Fibroblast of skin of right quadriceps (primary cell): ENCODE data around the gene HLA-G.

Experiments
- DNase-seq: peaks from one replicate; pipeline ENCODE4 v3.0.0-alpha.2; 2013

The HLA-G gene

GRCh38 chr6:29818892-29819291 is 8.7 kb upstream of the HLA-G start:
- DNase-seq, result no peak

DNA sequence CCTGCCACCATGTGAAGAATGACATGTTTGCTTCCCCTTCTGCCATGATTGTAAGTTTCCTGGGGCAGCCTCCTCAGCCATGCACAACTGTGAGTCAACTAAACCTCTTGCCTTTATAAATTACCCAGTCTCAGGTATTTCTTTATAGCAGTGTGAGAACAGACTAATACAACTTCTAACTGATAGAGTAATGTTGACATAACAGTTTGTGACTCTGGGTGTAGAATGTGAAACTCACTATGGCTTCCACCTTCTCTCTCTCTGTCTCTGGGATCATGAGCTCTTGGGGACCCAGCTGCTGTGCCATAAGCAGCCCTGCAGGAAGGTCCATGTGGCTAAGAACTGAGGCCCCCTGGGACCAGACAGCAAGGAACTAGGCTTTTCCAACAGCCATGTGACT is 3.5 kb upstream of the HLA-G start:
- DNase-seq, result no peak

GRCh38 chr6:29825848-29826247 is 1.8 kb upstream of the HLA-G start:
- DNase-seq, result no peak

- no peak for DNase-seq
Measured at GRCh38 chr6:29826271-29826670, 1.4 kb upstream of the HLA-G start.

GRCh38 chr6:29828471-29828797 is 809 bp downstream of the HLA-G start:
- no peak for DNase-seq

- no peak for DNase-seq
Measured at GRCh38 chr6:29829766-29830165, 2.1 kb downstream of the HLA-G start.

- DNase-seq, result no peak
Measured at GRCh38 chr6:29830409-29830808, 2.8 kb downstream of the HLA-G start.

DNA sequence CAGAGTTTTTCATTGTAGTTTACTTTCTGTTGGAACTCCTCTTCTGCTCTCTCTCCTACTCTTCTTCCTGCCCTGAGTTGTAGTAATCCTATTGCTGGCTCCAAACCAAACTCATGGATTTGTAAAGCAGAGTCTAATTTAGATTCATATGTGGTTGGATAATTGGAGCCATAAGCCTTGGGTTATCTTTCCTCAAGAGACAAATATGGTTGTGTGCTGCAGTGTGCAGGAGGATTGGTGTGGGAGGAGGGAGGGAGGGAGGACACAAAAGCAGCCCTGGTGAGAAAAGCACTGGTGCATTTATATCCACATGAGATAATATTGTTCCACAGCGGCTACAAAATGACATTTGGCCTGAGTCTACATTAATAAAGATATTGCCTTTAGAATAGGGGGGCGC is 4.2 kb downstream of the HLA-G start:
- no peak for DNase-seq

DNA sequence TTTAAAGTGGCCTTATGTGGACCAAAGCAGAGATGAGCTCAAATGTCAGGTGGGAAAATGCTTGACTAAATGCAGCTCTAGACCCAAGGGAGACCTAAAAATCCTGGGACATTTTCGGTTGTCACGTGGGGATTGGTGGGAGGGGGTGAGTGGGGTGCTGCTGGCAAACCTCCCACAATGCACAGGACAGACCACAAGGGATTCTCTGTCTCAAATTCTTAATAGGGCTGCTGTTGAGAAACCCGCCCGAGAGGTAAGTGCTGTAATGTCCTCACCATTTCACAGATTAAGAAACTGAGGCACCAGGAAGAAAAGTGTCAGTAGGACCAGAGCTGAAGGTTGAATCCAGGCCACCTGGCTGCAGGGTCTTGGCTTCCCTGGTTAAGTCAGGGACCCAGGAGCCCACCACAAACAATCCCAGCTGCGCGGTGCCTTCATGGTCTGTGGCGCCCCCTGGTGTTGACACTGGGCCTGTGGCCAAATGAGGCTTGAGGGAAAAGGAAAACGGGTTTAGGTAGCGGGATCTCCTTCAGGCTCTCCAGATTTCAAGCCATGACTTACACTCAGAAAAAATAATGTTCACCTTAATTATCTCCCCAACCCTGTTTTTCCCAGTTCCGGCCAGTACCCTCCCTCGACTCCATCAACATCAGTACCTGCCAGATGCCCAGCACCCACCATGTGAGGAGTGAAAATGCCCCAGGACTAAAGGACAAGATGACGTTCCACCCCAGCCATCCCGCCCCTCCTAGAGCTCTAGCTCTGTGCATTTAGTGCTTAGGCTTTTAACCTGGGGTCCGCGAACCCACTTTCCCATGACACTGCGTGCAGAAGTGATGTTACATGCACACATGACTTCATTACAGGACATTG is 7.2 kb downstream of the HLA-G start:
- peak; percentile 4 for DNase-seq

- no peak for DNase-seq
Measured at GRCh38 chr6:29839917-29840316, 12.3 kb downstream of the HLA-G start.

GRCh38 chr6:29841030-29841429 is 13.4 kb downstream of the HLA-G start:
- no peak for DNase-seq

- no peak for DNase-seq
Measured at GRCh38 chr6:29845405-29846006, 17.9 kb downstream of the HLA-G start.

- peak; percentile 31 for DNase-seq
Measured at GRCh38 chr6:29847871-29848630, 20.4 kb downstream of the HLA-G start.

- no peak for DNase-seq
Measured at GRCh38 chr6:29850011-29850553, 22.5 kb downstream of the HLA-G start.

- DNase-seq, result no peak
Measured at GRCh38 chr6:29851190-29851589, 23.6 kb downstream of the HLA-G start.

DNA sequence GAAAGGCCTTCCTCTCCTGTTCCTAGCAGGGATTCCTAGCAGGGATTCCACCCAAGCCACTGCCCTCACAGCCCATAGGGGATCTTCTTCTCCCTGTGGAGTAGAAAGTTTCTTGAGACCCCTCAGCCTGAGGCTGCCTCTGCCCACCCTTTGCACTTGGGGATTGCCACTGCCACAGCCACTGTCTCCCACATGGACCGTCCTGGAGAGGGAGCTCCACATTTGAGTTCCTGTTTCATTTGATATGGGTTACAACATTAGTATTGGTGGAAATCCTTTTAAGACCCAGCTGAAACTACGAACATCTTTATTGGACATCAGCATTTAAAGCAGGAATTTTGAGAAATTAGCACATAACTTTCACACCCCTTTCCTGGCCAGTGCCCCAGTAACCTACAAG is 25.6 kb downstream of the HLA-G start:
- no peak for DNase-seq

DNA sequence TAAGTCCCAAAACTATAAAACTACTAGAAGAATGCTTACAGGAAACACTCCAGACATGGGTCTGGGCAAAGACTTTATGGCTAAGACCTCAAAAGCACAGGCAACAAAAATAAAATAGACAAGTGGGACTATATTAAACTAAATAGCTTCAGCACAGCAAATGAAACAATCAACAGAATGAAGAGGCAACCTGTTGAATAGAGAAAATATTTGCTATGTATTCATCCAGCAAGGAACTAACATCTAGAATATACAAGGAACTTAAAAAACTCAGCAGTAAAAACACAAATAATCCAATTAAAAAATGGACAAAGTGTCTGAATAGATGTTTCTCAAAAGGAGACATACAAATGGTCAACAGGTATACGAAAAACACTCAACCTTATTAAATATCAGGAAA is 30.4 kb downstream of the HLA-G start:
- no peak for DNase-seq

DNA sequence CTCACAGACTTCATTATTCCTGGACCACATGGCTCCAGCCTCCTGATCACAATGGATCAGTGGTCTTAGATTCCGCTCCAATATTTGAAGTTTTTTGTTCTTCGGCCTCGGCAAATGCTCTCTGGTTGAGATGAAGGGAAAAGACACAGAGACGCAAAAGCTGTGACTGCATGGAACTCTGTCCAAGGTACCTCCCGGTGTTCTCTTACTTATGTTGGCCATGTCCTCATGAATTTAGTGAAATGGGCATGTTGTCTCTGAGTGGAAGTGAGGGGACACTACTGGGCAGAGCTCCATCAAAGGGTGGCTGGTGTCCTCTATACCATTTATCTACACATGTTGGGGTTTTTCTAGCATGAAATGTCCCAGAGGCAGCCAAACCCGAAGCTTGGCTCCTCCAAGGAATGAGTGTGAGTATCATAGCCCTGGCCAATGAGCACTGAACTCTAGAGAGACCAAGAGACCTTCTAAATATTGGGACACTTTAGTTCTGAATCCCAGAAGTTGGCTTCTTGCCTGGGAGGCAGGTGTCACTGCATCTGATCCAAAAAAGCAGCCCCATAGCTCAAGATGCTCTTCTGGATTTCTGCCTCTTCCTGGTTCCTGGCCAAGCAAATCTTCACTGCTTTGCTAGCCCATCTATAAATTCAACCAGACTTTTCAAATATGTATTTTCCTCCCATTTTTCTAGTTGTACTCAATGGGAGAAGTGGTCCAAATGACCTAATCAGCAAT is 34.1 kb downstream of the HLA-G start:
- no peak for DNase-seq

DNA sequence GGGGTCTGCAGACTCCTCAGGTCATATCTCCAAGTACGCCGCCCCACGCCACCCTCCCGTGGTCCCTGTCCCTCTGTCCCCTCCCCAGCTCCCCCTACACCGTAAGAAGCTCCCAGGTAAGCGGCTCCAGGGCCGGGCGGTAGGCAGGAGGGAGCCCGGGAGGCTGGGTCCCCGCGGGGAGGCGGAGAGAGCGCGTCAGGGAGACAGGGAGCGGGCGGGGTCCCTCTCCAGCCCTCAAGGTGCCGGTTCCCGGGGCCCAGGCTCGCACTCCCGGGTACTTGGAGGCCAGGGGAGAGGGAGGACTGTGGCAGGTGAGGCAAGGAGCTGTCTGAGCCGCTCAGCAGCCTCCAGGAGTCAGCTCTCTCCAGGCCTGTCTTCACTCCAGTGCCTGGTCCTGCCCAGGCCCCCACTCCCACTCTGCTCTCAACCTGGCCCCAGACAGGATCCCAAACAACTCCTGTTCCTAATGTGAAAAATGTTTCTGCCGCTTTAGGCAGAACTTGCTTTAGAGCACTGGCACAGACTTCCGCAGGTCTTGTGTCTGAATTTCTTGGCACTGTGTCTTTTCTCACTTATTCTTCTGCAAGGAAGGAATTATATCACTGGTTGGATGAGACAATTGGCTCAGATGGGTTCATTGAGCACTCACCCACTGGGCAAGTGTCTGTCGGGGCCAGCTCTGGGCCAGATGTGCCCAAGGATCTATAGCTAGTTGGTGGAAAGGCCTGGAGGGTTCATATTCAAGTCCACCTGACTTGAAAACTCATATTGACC is 36.6 kb downstream of the HLA-G start:
- DNase-seq, result no peak

DNA sequence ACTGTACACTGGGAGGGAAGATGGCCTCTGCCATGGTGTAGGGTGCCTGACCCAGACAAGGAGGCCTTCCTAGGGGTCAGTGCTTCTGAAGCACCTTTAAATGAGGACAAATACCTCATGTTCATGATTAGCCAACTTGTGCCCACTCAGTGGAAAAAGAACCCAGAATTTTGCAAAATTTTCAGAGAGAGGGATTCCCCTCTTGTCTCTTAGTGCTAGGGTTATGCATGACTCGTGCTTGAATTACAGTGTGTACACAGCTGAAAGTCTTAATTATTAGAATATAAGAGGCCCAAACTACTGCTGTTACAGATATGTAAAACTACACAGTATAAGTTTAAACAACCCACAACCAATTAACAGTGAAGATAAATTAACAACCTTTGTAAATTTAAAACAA is 38.0 kb downstream of the HLA-G start:
- DNase-seq, result no peak

- no peak for DNase-seq
Measured at GRCh38 chr6:29870104-29870503, 42.5 kb downstream of the HLA-G start.

GRCh38 chr6:29872791-29873190 is 45.2 kb downstream of the HLA-G start:
- no peak for DNase-seq
